ENCODE data around the gene NMNAT2.

NMNAT2 gene

DNA sequence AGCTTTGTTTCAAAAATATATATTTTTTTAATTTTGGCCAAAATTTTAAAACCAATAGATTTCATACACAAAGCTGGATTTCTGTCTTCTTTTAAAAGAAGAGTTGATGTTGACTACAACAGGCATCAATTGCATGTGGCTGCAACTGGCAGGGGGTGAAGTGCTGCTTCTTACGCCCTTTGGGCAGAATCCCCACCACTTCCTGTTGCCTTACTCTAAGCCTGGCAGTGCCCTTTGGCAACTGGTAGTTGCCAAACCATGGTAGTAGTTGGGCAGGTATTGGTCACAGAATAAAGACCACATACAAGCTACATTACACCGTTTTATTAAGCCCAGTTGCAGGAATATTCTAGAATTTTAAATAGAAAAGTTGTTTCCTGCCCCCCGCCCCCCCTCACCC lies 215.1 kb downstream of the NMNAT2 start:
- DNase-seq = no peak

DNA sequence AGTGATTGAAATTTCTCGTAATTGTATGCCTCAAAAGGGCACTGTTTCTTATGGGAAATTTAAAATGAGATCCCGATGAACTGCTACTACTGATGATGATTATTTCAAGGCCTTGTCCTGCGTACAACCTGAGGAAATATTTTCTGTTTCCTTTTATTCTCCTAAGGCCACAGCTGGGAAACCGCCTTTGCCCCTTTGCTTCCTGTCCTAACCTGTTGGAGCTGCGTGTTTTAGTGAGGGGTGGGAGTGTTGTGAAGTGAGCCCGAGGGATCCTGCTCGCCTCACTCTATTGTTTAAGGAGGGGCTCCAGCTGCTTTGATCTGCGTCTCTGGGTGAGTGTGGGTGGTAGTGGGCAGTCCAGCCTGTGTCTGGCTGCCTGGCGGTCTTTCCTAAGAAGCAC lies 217.7 kb downstream of the NMNAT2 start:
- no peak for DNase-seq

DNA sequence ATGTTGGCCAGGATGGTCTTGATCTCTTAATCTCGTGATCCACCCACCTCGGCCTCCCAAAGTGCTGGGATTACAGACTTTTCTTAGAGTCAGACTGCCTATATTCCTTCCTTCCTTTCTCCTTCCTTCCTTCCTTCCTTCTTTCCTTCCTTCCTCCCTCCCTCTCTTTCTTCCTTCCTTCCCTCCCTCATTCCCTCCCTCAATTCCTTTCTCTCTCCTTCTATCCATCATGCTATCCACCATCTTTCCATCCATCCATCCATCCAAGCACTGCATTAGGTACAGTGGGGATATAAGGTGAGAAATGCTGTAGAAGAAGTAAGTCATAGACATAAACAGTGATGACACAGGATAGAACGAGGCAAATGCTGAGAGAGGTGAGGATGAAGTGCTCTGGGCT lies 218.9 kb downstream of the NMNAT2 start:
- DNase-seq = no peak

DNA sequence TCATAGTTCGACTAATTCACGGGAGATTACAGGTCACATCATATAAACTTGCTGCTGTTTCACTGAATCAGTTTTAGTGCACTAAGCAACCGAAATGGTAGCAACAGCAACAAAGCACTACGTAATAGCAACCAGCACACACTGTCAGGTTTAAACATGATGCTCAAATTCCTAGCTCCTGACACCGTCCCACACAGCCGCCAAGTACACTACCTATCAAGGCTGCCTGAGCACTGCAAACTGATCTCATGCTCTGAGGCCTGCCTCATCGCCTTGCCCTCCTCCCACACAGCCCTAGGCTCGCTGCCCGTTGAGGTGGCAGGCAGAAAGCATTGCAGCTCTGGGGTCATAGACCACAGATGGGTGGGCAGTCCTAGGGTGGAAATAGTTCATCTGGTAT lies 219.7 kb downstream of the NMNAT2 start:
- no peak for DNase-seq

Measured in hematopoietic multipotent progenitor cell treated with erythropoietin and hydrocortisone succinate and interleukin-3 and kit ligand, for 6 days (in vitro differentiated cells).